OCI-LY7 (cell line): ENCODE measurements around the gene ZSCAN32. TPM values are rescaled to one million over a fixed set of nuclear protein-coding genes. Genes with fewer than 3 reads are reported as not detected.

Experiments
- BruUV-seq: library from RNA; stranded (reverse); fragments of 400-500 nt; replicated peaks from 2 replicates; lab custom pipeline; 2021; lab: Mats Ljungman, UMichigan
- CTCF ChIA-PET: fragments of 300-600 bp; sonication (Branson Sonifier 250); formaldehyde crosslinking; loops from one replicate; lab custom pipeline; 2022; ENCODE audit warnings: antibody characterized with exemption; ENCODE audit not compliant: unreplicated experiment; lab: Charles Lee
- POLR2A ChIA-PET: fragments of 300-600 bp; sonication (Branson Sonifier 250); formaldehyde crosslinking; loops from one replicate; lab custom pipeline; 2022; ENCODE audit warnings: antibody characterized with exemption; lab: Charles Lee
- DNase-seq: peaks from one replicate; pipeline ENCODE4 v3.0.0-alpha.2; 2015; ENCODE audit warnings: low spot score
- H2AFZ ChIP-seq: fragments of 200-600 bp; sonication (generic), shearing (Covaris generic); 2 replicates; pipeline ENCODE4 v1.6.1; 2014; ENCODE audit warnings: mild to moderate bottlenecking, antibody characterized with exemption, low read length, moderate library complexity
- H3K27ac ChIP-seq: fragments of 200-600 bp; sonication (generic); 2 replicates; pipeline ENCODE4 v1.5.1; 2014; ENCODE audit warnings: mixed run types, low read depth, mild to moderate bottlenecking, moderate library complexity, low read length, inconsistent platforms; ENCODE audit not compliant: poor library complexity, severe bottlenecking
- H3K36me3 ChIP-seq: fragments of 200-600 bp; sonication (generic); 2 replicates; pipeline ENCODE4 v1.6.1; 2014; ENCODE audit warnings: mild to moderate bottlenecking, antibody characterized with exemption, low read length, moderate library complexity, mixed read lengths; ENCODE audit not compliant: insufficient read depth
- H3K4me1 ChIP-seq: fragments of 200-600 bp; sonication (generic); 2 replicates; pipeline ENCODE4 v1.5.1; 2014; ENCODE audit warnings: mild to moderate bottlenecking, low read length; ENCODE audit not compliant: insufficient read depth, poor library complexity, severe bottlenecking
- H3K4me2 ChIP-seq: fragments of 200-600 bp; sonication (generic); 2 replicates; pipeline ENCODE4 v1.6.1; 2014; ENCODE audit warnings: mild to moderate bottlenecking, low read length
- H3K4me3 ChIP-seq: fragments of 200-600 bp; sonication (generic); 2 replicates; pipeline ENCODE4 v1.5.1; 2014; ENCODE audit warnings: mild to moderate bottlenecking, low read depth, low read length; ENCODE audit not compliant: poor library complexity, severe bottlenecking
- H3K79me2 ChIP-seq: fragments of 200-600 bp; sonication (generic); 2 replicates; pipeline ENCODE4 v1.6.1; 2016; ENCODE audit warnings: low read depth, mild to moderate bottlenecking, low read length, moderate library complexity, mixed read lengths; ENCODE audit not compliant: insufficient read depth
- H3K9me2 ChIP-seq: fragments of 200-600 bp; sonication (generic); 2 replicates; pipeline ENCODE4 v1.6.1; 2016; ENCODE audit warnings: mild to moderate bottlenecking, low read length, mixed read lengths; ENCODE audit not compliant: insufficient read depth
- H3K9me3 ChIP-seq: fragments of 200-600 bp; sonication (generic); 2 replicates; pipeline ENCODE4 v1.6.1; 2014; ENCODE audit warnings: mild to moderate bottlenecking, mixed run types, low read length, mixed read lengths
- H4K20me1 ChIP-seq: fragments of 200-600 bp; sonication (generic); 2 replicates; pipeline ENCODE4 v1.6.1; 2014; ENCODE audit warnings: mild to moderate bottlenecking, antibody characterized with exemption, low read length, moderate library complexity, mixed read lengths; ENCODE audit not compliant: insufficient read depth
- EZH2phosphoT487 ChIP-seq: fragments of 200-600 bp; sonication (generic); IDR thresholded peaks from 2 replicates; pipeline ENCODE4 v1.6.1; 2018; ENCODE audit warnings: low read depth, borderline replicate concordance, mild to moderate bottlenecking, mixed run types, antibody characterized with exemption, low read length, moderate library complexity, mixed read lengths
- intact Hi-C: fragments of 100-400 bp; cut with micrococcal nuclease; formaldehyde crosslinking; loops from one replicate; pipeline ENCODE4 v1.10.0; 2022; ENCODE audit not compliant: unreplicated experiment
- total RNA-seq, 2 experiments: library from RNA; depleted of rRNA in 1 of 2; stranded (reverse); fragments of >200 nt in 1 of 2; shearing (Covaris generic) in 1 of 2; gene quantifications; 2 replicates each; pipeline ENCODE4 v1.2.3, GENCODE V29; 2014 to 2022
- TF ChIP-seq, protein P1 (sequence below): fragments of 200-600 bp; sonication (generic); conservative IDR thresholded peaks from 2 replicates; pipeline ENCODE4 v1.5.1; 2014; ENCODE audit warnings: mild to moderate bottlenecking, antibody characterized with exemption, low read length, moderate library complexity, mixed read lengths

The ZSCAN32 gene
- total RNA-seq, 2 experiments from 2014 or later = 17.0 to 19.4 TPM

DNA sequence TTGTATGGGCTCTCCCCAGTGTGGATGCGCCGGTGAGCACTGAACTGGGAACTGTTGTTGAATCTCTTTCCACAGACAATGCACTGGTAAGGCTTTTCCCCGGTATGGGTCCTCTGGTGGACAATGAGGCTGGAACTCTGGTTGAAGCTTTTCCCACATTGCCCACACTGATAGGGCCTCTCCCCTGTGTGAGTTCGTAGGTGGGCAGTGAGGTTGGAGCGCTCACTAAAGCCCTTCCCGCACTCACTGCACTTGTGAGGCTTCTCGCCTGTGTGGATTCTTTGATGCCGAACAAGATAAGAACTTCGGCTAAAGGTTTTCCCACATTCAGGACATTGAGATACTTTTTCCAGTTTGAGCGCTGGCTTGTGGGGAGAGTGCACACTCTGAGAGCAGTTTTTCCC is 17.8 kb downstream of the ZSCAN32 start:
- Histone ChIP-seq H3K27ac (no peak overlapping the region), H2AFZ (no peak overlapping the region), H3K9me3 (no peaks in the 10 kb centered on the region), H3K9me2 (no peaks in the 10 kb centered on the region), H3K79me2 (no peaks in the 10 kb centered on the region), H3K36me3 (peaks cover 61% of the 10 kb centered on the region), H3K4me2 (no peak overlapping the region), H3K4me3 (no peak overlapping the region), H4K20me1 (no peaks in the 10 kb centered on the region), H3K4me1 (no peaks in the 10 kb centered on the region)
- no TSS peak for BruUV-seq
- TF ChIP-seq EZH2phosphoT487 = no peak
- TF ChIP-seq, protein P1, sequence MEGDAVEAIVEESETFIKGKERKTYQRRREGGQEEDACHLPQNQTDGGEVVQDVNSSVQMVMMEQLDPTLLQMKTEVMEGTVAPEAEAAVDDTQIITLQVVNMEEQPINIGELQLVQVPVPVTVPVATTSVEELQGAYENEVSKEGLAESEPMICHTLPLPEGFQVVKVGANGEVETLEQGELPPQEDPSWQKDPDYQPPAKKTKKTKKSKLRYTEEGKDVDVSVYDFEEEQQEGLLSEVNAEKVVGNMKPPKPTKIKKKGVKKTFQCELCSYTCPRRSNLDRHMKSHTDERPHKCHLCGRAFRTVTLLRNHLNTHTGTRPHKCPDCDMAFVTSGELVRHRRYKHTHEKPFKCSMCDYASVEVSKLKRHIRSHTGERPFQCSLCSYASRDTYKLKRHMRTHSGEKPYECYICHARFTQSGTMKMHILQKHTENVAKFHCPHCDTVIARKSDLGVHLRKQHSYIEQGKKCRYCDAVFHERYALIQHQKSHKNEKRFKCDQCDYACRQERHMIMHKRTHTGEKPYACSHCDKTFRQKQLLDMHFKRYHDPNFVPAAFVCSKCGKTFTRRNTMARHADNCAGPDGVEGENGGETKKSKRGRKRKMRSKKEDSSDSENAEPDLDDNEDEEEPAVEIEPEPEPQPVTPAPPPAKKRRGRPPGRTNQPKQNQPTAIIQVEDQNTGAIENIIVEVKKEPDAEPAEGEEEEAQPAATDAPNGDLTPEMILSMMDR = no peak
- DNase-seq = no peak
- POLR2A ChIA-PET = interaction anchor here (0.7 to 1.0 kb wide), 2 partner anchors 16 to 201 kb away, joined by 4 read pairs; no protein-coding TSS in a partner anchor
- CTCF ChIA-PET = no interaction called here
- intact Hi-C loops = no loop called here

DNA sequence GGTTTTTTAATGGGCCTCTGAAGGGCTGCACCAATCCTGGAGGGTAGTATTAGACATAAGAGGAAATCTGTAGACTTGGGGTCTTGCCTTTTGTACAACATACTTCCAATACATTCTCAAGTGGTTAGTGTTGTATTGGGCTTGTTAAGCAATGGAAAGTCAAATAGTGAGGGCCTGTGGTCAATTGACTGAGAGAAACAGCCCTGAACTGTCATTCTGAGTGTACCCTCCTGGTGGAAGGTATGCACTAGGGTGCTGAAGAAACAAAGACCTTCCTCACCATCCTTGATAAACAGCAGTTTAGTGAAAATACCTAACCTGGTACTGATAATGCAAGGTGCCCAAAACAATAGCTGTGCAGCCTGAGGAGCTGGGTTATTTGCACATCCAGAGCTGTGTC is 22.9 kb downstream of the ZSCAN32 start:
- no peak for DNase-seq
- H3K27ac ChIP-seq = no peak overlapping the region
- H4K20me1 ChIP-seq = no peaks in the 10 kb centered on the region
- CTCF ChIA-PET = no interaction called here
- intact Hi-C loops = no loop called here
- H3K9me2 ChIP-seq = no peaks in the 10 kb centered on the region
- TF ChIP-seq, protein P1 = no peak
- no peak for TF ChIP-seq EZH2phosphoT487
- no peak overlapping the region for H2AFZ ChIP-seq
- H3K36me3 ChIP-seq = peaks cover 23% of the 10 kb centered on the region
- no peak overlapping the region for H3K4me2 ChIP-seq
- no peak overlapping the region for H3K4me3 ChIP-seq
- no TSS peak for BruUV-seq
- POLR2A ChIA-PET = no interaction called here
- H3K9me3 ChIP-seq = no peaks in the 10 kb centered on the region
- no peaks in the 10 kb centered on the region for H3K79me2 ChIP-seq
- H3K4me1 ChIP-seq = no peaks in the 10 kb centered on the region

DNA sequence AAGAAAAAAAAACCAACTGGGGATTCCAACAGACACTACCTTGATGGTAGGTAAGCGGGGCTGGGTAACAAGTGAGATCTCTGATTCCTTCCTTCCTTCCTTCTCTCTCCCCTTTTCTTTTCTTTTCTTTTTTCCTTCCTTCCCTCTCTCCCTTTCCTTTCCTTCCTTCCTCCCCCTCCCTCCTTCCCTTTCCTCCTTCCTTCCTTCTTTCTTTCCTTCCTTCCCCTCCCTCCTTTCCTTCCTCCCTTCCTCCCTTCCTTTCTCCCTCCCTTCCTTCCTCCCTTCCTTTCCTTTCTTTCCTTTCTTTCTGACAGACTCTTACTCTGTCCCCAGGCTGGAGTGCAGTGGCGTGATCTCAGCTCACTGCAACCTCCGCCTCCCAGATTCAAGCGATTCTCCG is 25.1 kb downstream of the ZSCAN32 start:
- Histone ChIP-seq H2AFZ (no peak overlapping the region), H3K9me3 (no peaks in the 10 kb centered on the region), H3K79me2 (no peaks in the 10 kb centered on the region), H3K4me2 (no peak overlapping the region), H3K27ac (no peak overlapping the region), H3K4me1 (no peaks in the 10 kb centered on the region), H3K4me3 (no peak overlapping the region), H4K20me1 (no peaks in the 10 kb centered on the region), H3K36me3 (peaks cover 7% of the 10 kb centered on the region; the same call in 1 of the 2 replicates), H3K9me2 (no peaks in the 10 kb centered on the region)
- no TSS peak for BruUV-seq
- DNase-seq = no peak
- ChIA-PET CTCF (no interaction called here), POLR2A (interaction anchor here (1.1 kb wide), 1 partner anchor 27 kb away, joined by 4 read pairs; no protein-coding TSS in a partner anchor)
- no peak for TF ChIP-seq EZH2phosphoT487
- TF ChIP-seq, protein P1 = no peak
- intact Hi-C loops = no loop called here
